Astrocyte (in vitro differentiated cells and primary cell): ENCODE measurements around the gene PIM1. TPM values are rescaled to one million over a fixed set of nuclear protein-coding genes. Genes with fewer than 3 reads are reported as not detected.

Source experiments
- DNase-seq: peaks from one replicate; pipeline ENCODE4 v3.0.0-alpha.2; 2010; ENCODE audit warnings: low read depth
- FAIRE-seq: peaks from 2 replicates; lab custom pipeline; 2011; peaks lifted over from hg19 to GRCh38; lab: Jason Lieb, UNC
- H2AFZ ChIP-seq: 2 replicates; pipeline ENCODE4 v1.6.0; 2012; ENCODE audit warnings: low read depth, low read length, inconsistent platforms
- H3K27ac ChIP-seq: 2 replicates; pipeline ENCODE4 v1.5.1; 2011; ENCODE audit warnings: low read depth, low read length, inconsistent platforms
- H3K27me3 ChIP-seq: 2 replicates; pipeline ENCODE4 v1.6.0; 2011; ENCODE audit warnings: low read length, inconsistent platforms; ENCODE audit not compliant: insufficient read depth
- H3K36me3 ChIP-seq: 2 replicates; pipeline ENCODE4 v1.5.1; 2011; ENCODE audit warnings: low read length, inconsistent platforms; ENCODE audit not compliant: insufficient read depth
- H3K4me1 ChIP-seq: 2 replicates; pipeline ENCODE4 v1.5.1; 2011; ENCODE audit warnings: low read length, inconsistent platforms; ENCODE audit not compliant: insufficient read depth
- H3K4me2 ChIP-seq: 2 replicates; pipeline ENCODE4 v1.6.0; 2012; ENCODE audit warnings: low read length, inconsistent platforms
- H3K4me3 ChIP-seq: 2 replicates; pipeline ENCODE4 v1.5.1; 2011; ENCODE audit warnings: low read depth, mild to moderate bottlenecking, low read length, inconsistent platforms; ENCODE audit not compliant: insufficient read depth
- H3K79me2 ChIP-seq: 2 replicates; pipeline ENCODE4 v1.6.0; 2012; ENCODE audit warnings: mild to moderate bottlenecking, low read length, inconsistent platforms; ENCODE audit not compliant: insufficient read depth
- H3K9ac ChIP-seq: 2 replicates; pipeline ENCODE4 v1.6.0; 2012; ENCODE audit warnings: mild to moderate bottlenecking, low read length, inconsistent platforms
- H3K9me3 ChIP-seq: 2 replicates; pipeline ENCODE4 v1.5.1; 2012; ENCODE audit warnings: low read depth, mild to moderate bottlenecking, low read length, inconsistent platforms; ENCODE audit not compliant: insufficient read depth
- H4K20me1 ChIP-seq: 2 replicates; pipeline ENCODE4 v1.6.0; 2012; ENCODE audit warnings: low read length, inconsistent platforms; ENCODE audit not compliant: insufficient read depth
- H3K27ac Mint-ChIP-seq: one replicate; pipeline ENCODE4 v1.8.0; 2021; ENCODE audit warnings: mild to moderate bottlenecking, mixed read lengths; ENCODE audit not compliant: unreplicated experiment
- H3K27me3 Mint-ChIP-seq: one replicate; pipeline ENCODE4 v1.8.0; 2021; ENCODE audit warnings: low read depth, mixed read lengths; ENCODE audit not compliant: unreplicated experiment
- H3K36me3 Mint-ChIP-seq: one replicate; pipeline ENCODE4 v1.8.0; 2021; ENCODE audit warnings: low read depth, mixed read lengths; ENCODE audit not compliant: unreplicated experiment
- H3K4me1 Mint-ChIP-seq: one replicate; pipeline ENCODE4 v1.8.0; 2021; ENCODE audit warnings: low read depth, mixed read lengths; ENCODE audit not compliant: unreplicated experiment
- H3K4me3 Mint-ChIP-seq: one replicate; pipeline ENCODE4 v1.8.0; 2021; ENCODE audit warnings: mild to moderate bottlenecking, moderate library complexity, mixed read lengths; ENCODE audit not compliant: unreplicated experiment
- H3K9me3 Mint-ChIP-seq: one replicate; pipeline ENCODE4 v1.8.0; 2021; ENCODE audit warnings: mild to moderate bottlenecking, mixed read lengths; ENCODE audit not compliant: unreplicated experiment
- EZH2 ChIP-seq: IDR thresholded peaks from 2 replicates; pipeline ENCODE4 v1.6.1; 2012; ENCODE audit warnings: mild to moderate bottlenecking, low read length, inconsistent platforms; ENCODE audit not compliant: insufficient read depth
- total RNA-seq: library from RNA; stranded (reverse); gene quantifications from 2 replicates; pipeline ENCODE4 v1.2.1, GENCODE V29; 2021
- TF ChIP-seq, protein P1 (sequence below): IDR thresholded peaks from 2 replicates; pipeline ENCODE4 v1.5.1; 2011; ENCODE audit warnings: low read depth, mild to moderate bottlenecking, inconsistent platforms, low read length, moderate library complexity; ENCODE audit not compliant: insufficient read depth

PIM1 gene
- total RNA-seq, 1 donor from 2014 or later: 32.1 TPM

DNA sequence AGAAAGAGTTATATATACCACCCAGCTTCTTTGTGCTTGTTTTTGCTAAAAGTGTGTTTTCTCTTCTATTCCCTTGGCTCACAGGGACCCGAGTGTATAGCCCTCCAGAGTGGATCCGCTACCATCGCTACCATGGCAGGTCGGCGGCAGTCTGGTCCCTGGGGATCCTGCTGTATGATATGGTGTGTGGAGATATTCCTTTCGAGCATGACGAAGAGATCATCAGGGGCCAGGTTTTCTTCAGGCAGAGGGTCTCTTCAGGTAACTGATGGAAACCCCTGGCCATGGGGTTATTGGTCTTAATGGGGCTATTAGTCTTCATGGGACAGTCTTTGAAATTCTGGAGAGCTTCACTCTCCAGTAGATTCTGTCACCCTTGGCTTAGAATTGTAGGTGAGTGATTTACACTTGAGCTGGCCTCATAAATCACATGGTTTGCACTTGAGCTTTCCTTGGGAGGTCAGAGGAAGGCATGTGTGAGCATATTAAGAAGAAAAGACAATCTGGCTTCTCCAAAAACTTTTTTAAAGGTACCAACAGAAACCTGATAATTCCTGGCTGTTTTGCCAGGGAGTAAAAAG is 3.0 kb downstream of the PIM1 start:
- H3K79me2 ChIP-seq: peaks cover 26% of the 10 kb centered on the region
- FAIRE-seq (no peak), DNase-seq (no peak)
- H3K9me3 Mint-ChIP-seq: no peaks in the 10 kb centered on the region
- peaks cover 11% of the 10 kb centered on the region for H3K36me3 Mint-ChIP-seq
- H3K4me3 Mint-ChIP-seq: peak overlapping the region; percentile 91
- no peak overlapping the region for H3K4me2 ChIP-seq
- peak overlapping the region; percentile 87 for H3K4me3 ChIP-seq
- no peaks in the 10 kb centered on the region for H3K27me3 ChIP-seq
- no peaks in the 10 kb centered on the region for H3K27me3 Mint-ChIP-seq
- no peaks in the 10 kb centered on the region for H3K9me3 ChIP-seq
- no peak overlapping the region for H3K27ac Mint-ChIP-seq
- no peak overlapping the region for H3K27ac ChIP-seq
- H3K4me1 Mint-ChIP-seq: peaks cover 19% of the 10 kb centered on the region
- peaks cover 26% of the 10 kb centered on the region for H3K36me3 ChIP-seq
- H4K20me1 ChIP-seq: peaks cover 36% of the 10 kb centered on the region
- no peak for TF ChIP-seq EZH2
- TF ChIP-seq, protein P1, sequence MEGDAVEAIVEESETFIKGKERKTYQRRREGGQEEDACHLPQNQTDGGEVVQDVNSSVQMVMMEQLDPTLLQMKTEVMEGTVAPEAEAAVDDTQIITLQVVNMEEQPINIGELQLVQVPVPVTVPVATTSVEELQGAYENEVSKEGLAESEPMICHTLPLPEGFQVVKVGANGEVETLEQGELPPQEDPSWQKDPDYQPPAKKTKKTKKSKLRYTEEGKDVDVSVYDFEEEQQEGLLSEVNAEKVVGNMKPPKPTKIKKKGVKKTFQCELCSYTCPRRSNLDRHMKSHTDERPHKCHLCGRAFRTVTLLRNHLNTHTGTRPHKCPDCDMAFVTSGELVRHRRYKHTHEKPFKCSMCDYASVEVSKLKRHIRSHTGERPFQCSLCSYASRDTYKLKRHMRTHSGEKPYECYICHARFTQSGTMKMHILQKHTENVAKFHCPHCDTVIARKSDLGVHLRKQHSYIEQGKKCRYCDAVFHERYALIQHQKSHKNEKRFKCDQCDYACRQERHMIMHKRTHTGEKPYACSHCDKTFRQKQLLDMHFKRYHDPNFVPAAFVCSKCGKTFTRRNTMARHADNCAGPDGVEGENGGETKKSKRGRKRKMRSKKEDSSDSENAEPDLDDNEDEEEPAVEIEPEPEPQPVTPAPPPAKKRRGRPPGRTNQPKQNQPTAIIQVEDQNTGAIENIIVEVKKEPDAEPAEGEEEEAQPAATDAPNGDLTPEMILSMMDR: no peak
- no peak overlapping the region for H2AFZ ChIP-seq
- H3K4me1 ChIP-seq: peaks cover 9% of the 10 kb centered on the region
- H3K9ac ChIP-seq: peak overlapping the region; percentile 1

DNA sequence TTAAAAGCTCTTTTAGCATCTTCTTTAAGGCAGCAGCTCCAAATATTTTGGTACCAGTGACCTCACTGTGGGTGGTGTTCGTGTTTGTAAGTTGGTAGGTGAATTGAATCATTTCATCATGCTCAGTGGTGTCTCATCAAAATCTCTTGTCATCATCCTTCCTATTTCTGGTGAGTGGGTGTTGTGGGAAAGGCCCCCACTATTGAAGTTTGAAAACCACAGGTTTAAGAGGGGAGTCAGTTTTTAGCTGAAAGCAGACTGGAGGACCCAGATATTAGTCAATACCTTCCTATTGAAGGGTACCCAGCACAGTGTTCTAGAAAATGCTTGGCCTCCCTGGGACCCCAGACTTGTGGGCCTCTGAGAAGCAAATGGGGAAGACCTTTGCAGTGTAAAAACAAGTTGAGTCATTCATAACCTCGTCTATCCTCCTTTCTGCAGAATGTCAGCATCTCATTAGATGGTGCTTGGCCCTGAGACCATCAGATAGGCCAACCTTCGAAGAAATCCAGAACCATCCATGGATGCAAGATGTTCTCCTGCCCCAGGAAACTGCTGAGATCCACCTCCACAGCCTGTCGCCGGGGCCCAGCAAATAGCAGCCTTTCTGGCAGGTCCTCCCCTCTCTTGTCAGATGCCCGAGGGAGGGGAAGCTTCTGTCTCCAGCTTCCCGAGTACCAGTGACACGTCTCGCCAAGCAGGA is 3.7 kb downstream of the PIM1 start:
- no peaks in the 10 kb centered on the region for H3K27me3 Mint-ChIP-seq
- TF ChIP-seq, protein P1: no peak
- no peak for TF ChIP-seq EZH2
- no peak for DNase-seq
- Histone ChIP-seq H3K27ac (no peak overlapping the region), H4K20me1 (peaks cover 36% of the 10 kb centered on the region), H3K4me3 (no peak overlapping the region), H3K4me1 (peaks cover 9% of the 10 kb centered on the region), H3K79me2 (peaks cover 26% of the 10 kb centered on the region), H3K36me3 (peaks cover 26% of the 10 kb centered on the region), H2AFZ (no peak overlapping the region), H3K27me3 (no peaks in the 10 kb centered on the region), H3K4me2 (no peak overlapping the region), H3K9ac (peak overlapping the region; percentile 1), H3K9me3 (no peaks in the 10 kb centered on the region)
- H3K27ac Mint-ChIP-seq: peak overlapping the region; percentile 28
- H3K4me1 Mint-ChIP-seq: peaks cover 15% of the 10 kb centered on the region
- H3K36me3 Mint-ChIP-seq: peaks cover 11% of the 10 kb centered on the region
- FAIRE-seq: no peak
- no peaks in the 10 kb centered on the region for H3K9me3 Mint-ChIP-seq
- H3K4me3 Mint-ChIP-seq: peak overlapping the region; percentile 91

DNA sequence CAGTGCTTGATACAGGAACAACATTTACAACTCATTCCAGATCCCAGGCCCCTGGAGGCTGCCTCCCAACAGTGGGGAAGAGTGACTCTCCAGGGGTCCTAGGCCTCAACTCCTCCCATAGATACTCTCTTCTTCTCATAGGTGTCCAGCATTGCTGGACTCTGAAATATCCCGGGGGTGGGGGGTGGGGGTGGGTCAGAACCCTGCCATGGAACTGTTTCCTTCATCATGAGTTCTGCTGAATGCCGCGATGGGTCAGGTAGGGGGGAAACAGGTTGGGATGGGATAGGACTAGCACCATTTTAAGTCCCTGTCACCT is 4.2 kb downstream of the PIM1 start:
- Mint-ChIP-seq H3K4me3 (no peak overlapping the region), H3K27ac (no peak overlapping the region), H3K36me3 (peaks cover 11% of the 10 kb centered on the region), H3K4me1 (peaks cover 15% of the 10 kb centered on the region), H3K27me3 (no peaks in the 10 kb centered on the region), H3K9me3 (no peaks in the 10 kb centered on the region)
- no peak for TF ChIP-seq EZH2
- TF ChIP-seq, protein P1: no peak
- peaks cover 26% of the 10 kb centered on the region for H3K79me2 ChIP-seq
- peaks cover 36% of the 10 kb centered on the region for H4K20me1 ChIP-seq
- peak overlapping the region; percentile 1 for H3K9ac ChIP-seq
- no peaks in the 10 kb centered on the region for H3K9me3 ChIP-seq
- H3K27me3 ChIP-seq: no peaks in the 10 kb centered on the region
- H3K4me2 ChIP-seq: no peak overlapping the region
- H2AFZ ChIP-seq: no peak overlapping the region
- H3K4me1 ChIP-seq: peaks cover 4% of the 10 kb centered on the region
- H3K27ac ChIP-seq: no peak overlapping the region
- no peak overlapping the region for H3K4me3 ChIP-seq
- DNase-seq: no peak
- no peak for FAIRE-seq
- peaks cover 26% of the 10 kb centered on the region for H3K36me3 ChIP-seq
